Kidney (tissue), 14 donors: ENCODE results near the gene S100A6. TPM values are rescaled to one million over a fixed set of nuclear protein-coding genes. Genes with fewer than 3 reads are reported as not detected.

Source experiments
- DNase-seq, 5 donors: peaks; one replicate each; pipeline ENCODE4 v3.0.0-alpha.2; 2013 to 2020
- FAIRE-seq: peaks from 2 replicates; lab custom pipeline; 2012; peaks lifted over from hg19 to GRCh38; lab: Jason Lieb, UNC
- H3K27ac ChIP-seq, 2 donors: one replicate each; pipeline ENCODE4 v1.7.0; 2013; ENCODE audit warnings: low read depth in 2 of 2, low read length in 2 of 2, inconsistent platforms in 1 of 2
- H3K27me3 ChIP-seq: one replicate; pipeline ENCODE4 v1.7.1; 2013; ENCODE audit warnings: low read length, inconsistent platforms; ENCODE audit not compliant: control insufficient read depth, insufficient read depth
- H3K36me3 ChIP-seq, 3 donors: one replicate each; pipeline versions ENCODE4 v1.7.0 to v1.7.1; 2013; ENCODE audit warnings: low read length in 3 of 3, control low read depth in 1 of 3, inconsistent platforms in 1 of 3; ENCODE audit not compliant: insufficient read depth in 3 of 3, control insufficient read depth in 2 of 3
- H3K4me1 ChIP-seq, 3 donors: one replicate each; pipeline versions ENCODE4 v1.7.0 to v1.7.1; 2013; ENCODE audit warnings: low read length in 3 of 3, inconsistent platforms in 1 of 3, low read depth in 1 of 3; ENCODE audit not compliant: control insufficient read depth in 2 of 3, insufficient read depth in 2 of 3
- H3K4me3 ChIP-seq, 3 donors: one replicate each; pipeline versions ENCODE4 v1.7.0 to v1.8.1; 2013; ENCODE audit warnings: low read length in 3 of 3, control low read depth in 1 of 3, inconsistent platforms in 1 of 3
- H3K9ac ChIP-seq, 3 donors: one replicate each; pipeline versions ENCODE4 v1.7.0 to v1.7.1; 2013; ENCODE audit warnings: low read length in 3 of 3, control low read depth in 1 of 3, inconsistent platforms in 1 of 3
- H3K9me3 ChIP-seq, 3 donors: one replicate each; pipeline versions ENCODE4 v1.7.0 to v1.7.1; 2013; ENCODE audit warnings: low read length in 3 of 3, control low read depth in 1 of 3, inconsistent platforms in 1 of 3; ENCODE audit not compliant: control insufficient read depth in 2 of 3, insufficient read depth in 1 of 3
- intact Hi-C: fragments of 100-400 bp; cut with DNase I; formaldehyde crosslinking; loops from one replicate; pipeline ENCODE4 v1.11.1; 2022
- polyA plus RNA-seq: library from polyadenylated mRNA; stranded (reverse); fragments of 350-450 nt; fragmentation: Illumina TruSeq; extraction: RNeasy Lipid Tissue Mini Kit (QIAGEN cat#74804); gene quantifications from one replicate; pipeline ENCODE4 v1.2.3, GENCODE V29; 2014; ENCODE audit warnings: low read depth, low replicate concordance; ENCODE audit not compliant: insufficient read depth
- total RNA-seq: library from RNA; stranded (reverse); fragmentation: NEBNext Ultra II Directional; extraction: Animal tissue kit (Norgen Biotek cat#: 25700); gene quantifications from one replicate; pipeline ENCODE4 v1.2.1, GENCODE V29; 2021
- TF ChIP-seq, protein P1 (sequence below): IDR thresholded peaks from 3 replicates; pipeline ENCODE4 v1.5.1; 2012; ENCODE audit warnings: mild to moderate bottlenecking, moderate library complexity, borderline replicate concordance; ENCODE audit not compliant: insufficient read depth; ENCODE audit errors: extremely low read depth
- donor health status: control.
- donor health status: control.
- donor health status: control.
- donor health status: control.
- donor health status: control.
- donor health status: DM: yes; HTN: yes; CAD: no.
- donor health status: Normal renal cell carcinoma (clear cell type).

S100A6 gene
- total and polyA plus RNA-seq, 2 donors from 2014 or later: 1,542 to 1,580 TPM

GRCh38 chr1:153498746-153499145 is 37.0 kb downstream of the S100A6 start:
- Histone ChIP-seq H3K36me3 (no peaks in the 10 kb centered on the region), H3K4me1 (no peaks in the 10 kb centered on the region), H3K27me3 (no peaks in the 10 kb centered on the region), H3K4me3 (no peak overlapping the region), H3K27ac (no peak overlapping the region), H3K9me3 (no peaks in the 10 kb centered on the region), H3K9ac (no peak overlapping the region)
- intact Hi-C loops: loop anchor here (10.0 kb wide), 1 partner anchor 144 kb away; the partner anchor contains the start of gene S100A9
- TF ChIP-seq, protein P1, sequence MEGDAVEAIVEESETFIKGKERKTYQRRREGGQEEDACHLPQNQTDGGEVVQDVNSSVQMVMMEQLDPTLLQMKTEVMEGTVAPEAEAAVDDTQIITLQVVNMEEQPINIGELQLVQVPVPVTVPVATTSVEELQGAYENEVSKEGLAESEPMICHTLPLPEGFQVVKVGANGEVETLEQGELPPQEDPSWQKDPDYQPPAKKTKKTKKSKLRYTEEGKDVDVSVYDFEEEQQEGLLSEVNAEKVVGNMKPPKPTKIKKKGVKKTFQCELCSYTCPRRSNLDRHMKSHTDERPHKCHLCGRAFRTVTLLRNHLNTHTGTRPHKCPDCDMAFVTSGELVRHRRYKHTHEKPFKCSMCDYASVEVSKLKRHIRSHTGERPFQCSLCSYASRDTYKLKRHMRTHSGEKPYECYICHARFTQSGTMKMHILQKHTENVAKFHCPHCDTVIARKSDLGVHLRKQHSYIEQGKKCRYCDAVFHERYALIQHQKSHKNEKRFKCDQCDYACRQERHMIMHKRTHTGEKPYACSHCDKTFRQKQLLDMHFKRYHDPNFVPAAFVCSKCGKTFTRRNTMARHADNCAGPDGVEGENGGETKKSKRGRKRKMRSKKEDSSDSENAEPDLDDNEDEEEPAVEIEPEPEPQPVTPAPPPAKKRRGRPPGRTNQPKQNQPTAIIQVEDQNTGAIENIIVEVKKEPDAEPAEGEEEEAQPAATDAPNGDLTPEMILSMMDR: no peak
- no peak for FAIRE-seq
- peak in 2 of 5 donors; percentile 48 to 56 for DNase-seq

- no peaks in the 10 kb centered on the region for H3K9me3 ChIP-seq
- DNase-seq (no peak), FAIRE-seq (no peak)
- H3K27ac ChIP-seq: no peak overlapping the region
- no peaks in the 10 kb centered on the region for H3K36me3 ChIP-seq
- intact Hi-C loops: loop anchor here (10.0 kb wide), 1 partner anchor 141 kb away; the partner anchor contains the start of gene S100A9
- no peaks in the 10 kb centered on the region for H3K4me1 ChIP-seq
- no peak overlapping the region for H3K9ac ChIP-seq
- no peak overlapping the region for H3K4me3 ChIP-seq
- no peaks in the 10 kb centered on the region for H3K27me3 ChIP-seq
- TF ChIP-seq, protein P1: no peak
Observed at GRCh38 chr1:153495536-153495935, 40.3 kb downstream of the S100A6 start.

- DNase-seq: peak; percentile 81 to 91 (median 88)
- intact Hi-C loops: loop anchor here (10.0 kb wide), 1 partner anchor 140 kb away; the partner anchor contains the start of gene S100A9
- no peak overlapping the region for H3K4me3 ChIP-seq
- TF ChIP-seq, protein P1: peak; percentile 76
- no peaks in the 10 kb centered on the region for H3K36me3 ChIP-seq
- FAIRE-seq: no peak
- no peaks in the 10 kb centered on the region for H3K27me3 ChIP-seq
- H3K27ac ChIP-seq: no peak overlapping the region
- no peak overlapping the region for H3K9ac ChIP-seq
- no peaks in the 10 kb centered on the region for H3K9me3 ChIP-seq
- H3K4me1 ChIP-seq: no peaks in the 10 kb centered on the region
Observed at GRCh38 chr1:153494976-153495535, 40.7 kb downstream of the S100A6 start.
